Measurements from ENCODE around the gene CYB5R3.
A peak's percentile ranks its signal among the peaks of the same experiment; 100 is the strongest.
"Not testable (repeated sequence)": the region's sequence is repeated elsewhere in the genome, so short reads cannot be mapped to it uniquely, and the experiment has no call there.

CYB5R3 gene

DNA sequence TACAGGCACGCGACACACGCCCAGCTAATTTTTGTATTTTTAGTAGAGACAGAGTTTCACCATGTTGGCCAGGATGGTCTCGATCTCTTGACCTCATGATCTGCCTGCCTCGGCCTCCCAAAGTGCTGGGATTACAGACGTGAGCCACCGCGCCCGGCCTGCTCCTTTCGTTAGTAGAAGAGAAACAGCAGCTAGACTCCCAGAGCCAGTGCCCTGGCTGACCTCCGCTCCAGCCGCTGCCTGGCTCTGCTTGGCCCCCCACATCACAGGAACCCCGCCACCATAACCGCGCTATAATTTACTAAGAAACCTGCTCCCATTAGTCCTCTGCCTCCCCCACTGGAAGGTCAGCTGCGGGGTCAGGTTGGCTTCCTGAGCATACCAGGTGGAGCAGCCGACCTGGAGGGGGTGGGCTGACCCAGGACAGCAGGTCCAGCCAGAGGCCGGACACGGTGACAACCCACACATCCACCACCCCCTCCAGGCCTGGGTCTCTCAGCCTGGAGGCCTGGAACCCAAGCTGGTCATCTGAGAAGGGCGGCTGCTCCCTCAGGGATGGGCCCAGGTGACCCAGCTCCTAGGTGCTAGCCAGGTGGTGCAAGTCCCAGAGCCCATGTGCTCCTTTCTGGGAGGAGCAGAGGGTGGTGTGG lies 27.0 kb downstream of the CYB5R3 start:
- no peak for DNase-seq

- DNase-seq: peak; percentile 59
Observed at GRCh38 chr22:42621505-42622002, 27.6 kb downstream of the CYB5R3 start.

GRCh38 chr22:42620084-42620483 lies 29.1 kb downstream of the CYB5R3 start:
- DNase-seq: no peak

DNA sequence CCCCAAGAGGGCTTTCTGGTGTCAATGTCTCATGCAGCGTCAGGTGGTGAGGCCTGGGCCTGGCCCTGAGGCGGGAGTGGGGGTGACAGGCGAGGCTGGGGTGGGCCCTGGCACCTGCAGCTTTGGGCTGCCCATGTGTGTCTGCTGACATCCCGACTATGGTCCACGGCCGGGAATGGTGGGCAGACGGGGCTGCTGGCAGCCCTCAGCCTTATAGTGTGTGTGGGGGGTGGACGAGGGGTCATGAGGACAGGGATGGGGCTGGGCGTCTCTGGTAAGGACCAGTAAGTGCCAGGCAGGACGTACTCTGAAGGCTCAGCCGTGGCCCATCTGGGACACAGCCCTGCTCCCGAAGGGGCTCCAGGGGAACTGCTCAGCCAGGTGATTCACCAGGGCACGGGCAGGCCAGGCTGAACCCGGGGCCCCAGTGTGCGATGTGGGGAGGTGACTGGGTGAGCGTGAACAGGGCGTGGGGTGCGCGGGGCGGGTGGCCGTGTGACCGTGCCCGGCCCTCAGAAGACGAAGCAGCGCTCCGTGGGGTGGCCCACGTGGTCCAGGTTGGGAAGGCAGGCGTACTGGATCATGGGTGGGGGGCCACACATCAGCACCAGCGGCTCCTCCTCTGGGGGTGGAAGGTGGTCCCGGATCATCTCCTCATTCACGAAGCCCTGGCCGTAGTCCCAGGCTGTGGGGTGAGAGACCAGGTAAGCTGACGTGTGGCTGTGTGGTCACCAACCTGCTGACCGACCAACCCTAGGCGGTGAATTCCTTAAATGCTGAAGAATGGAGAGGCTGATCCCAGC lies 29.7 kb downstream of the CYB5R3 start:
- no peak for DNase-seq

DNA sequence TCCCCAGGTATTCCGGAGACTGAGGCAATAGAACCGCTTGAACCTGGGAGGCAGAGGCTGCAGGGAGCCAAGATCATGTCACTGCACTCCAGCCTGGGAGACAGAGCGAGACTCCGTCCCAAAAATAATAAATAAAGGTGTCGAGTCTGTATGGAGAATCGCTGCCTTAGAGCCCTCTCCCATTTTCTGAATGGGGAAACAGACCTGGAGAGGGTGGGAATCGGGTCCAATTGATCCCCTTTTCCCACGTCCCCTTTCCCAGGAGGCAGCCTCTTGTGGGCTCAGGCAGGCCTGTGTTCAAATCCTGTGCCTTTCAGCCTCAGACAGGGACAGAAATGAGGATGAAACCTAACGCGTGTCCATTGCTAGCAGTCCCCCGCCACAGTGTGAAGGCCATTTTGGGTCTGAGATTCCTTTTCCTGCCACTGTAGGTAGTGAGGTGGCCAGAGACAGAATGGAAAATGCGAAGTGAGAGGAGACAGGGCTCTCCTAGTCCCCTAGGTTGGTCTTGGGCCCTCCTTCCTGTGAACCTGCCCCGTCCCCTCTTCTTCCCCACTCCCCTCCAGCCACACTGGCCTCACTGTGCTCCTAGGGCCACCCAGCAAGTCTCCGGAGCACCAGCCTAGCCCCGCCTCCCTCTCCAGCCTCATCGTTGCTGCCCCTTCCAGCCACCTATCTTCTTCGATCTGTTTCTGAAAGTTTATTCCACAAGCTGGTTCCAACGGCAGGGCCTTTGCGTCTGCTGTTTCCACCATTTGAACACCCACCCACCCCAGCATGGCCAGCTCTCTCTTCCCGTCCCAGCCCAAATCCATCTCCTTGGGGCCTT lies 31.8 kb downstream of the CYB5R3 start:
- DNase-seq: no peak

DNA sequence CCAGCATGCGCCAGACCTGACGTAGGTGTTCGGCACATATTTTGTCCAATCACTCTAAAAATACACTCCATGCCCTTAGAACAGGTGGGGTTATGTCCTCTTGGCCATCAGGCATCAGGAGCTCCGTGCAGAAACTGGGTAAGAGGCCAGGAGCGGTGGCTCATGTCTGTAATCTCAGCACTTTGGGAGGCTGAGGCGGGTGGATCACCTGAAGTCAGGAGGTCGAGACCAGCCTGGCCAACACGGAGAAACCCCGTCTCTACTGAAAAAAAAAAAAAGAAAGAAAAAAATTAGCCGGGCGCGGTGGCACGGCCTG lies 33.4 kb downstream of the CYB5R3 start:
- DNase-seq: not testable (repeated sequence)

GRCh38 chr22:42615092-42615859 lies 33.9 kb downstream of the CYB5R3 start:
- peak; percentile 95 for DNase-seq

DNA sequence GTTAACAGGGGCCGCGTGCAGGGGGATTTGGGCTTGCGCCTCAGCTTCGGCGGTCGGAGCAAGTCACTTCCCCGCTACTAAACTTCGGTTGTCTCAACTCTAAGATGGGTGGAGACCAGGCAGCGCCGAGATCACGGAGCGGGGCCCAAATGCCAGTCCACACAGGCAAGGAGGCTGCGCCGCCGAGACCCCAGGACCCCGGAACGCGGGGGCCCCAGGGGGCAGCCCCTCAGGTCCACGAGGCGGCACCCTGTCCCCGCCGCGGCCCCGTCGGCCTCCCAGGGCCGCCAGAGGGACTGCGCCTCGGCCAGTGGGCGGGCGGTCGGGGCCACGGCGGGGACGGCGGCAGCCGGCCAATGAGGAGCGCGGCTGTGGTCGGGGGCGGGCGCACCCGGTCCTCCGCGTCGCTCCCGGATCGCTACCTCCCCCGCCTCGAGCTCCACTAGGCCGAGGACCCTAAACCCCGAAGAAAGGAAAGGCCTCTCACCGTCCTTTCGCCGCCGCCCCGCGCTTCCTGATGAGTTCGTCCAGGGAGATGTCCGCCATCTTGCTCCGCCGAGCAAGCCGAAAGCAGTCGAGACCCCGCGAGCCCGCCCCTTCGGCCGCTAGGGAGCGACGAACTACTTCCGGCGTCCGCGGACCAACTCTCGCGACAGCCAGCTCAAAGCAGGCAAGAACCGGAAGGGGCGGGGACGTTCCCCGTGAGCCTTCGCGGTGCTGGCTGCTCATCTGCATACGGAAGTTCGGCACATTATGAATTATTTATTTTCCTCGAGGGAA lies 34.7 kb downstream of the CYB5R3 start, which contains the start of gene POLDIP3:
Gene POLDIP3, minus strand, starts transcription at position 572 of the 780 bp plus-strand sequence. Its CDS starts 26 bp downstream, at position 546.
- DNase-seq: peak; percentile 99

- DNase-seq: peak; percentile 29
Observed at GRCh38 chr22:42613872-42614301, 35.3 kb downstream of the CYB5R3 start.

DNA sequence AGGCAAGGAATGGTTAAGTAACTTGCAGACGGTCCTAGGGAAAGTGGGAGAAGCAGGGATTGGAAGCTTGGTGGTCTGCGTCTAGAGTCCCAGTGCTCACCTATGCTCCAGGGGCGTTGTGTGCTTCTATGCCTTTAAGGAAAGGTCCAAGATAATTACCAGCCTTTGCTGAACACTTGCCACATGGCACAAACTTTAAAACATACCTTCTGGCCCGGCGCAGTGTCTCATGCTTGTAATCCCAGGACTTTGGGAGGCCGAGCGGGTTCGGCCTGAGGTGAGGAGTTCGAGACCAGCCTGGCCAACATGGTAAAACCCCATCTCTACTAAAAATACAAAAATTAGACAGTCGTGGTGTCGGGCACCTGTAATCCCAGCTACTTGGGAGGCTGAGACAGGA lies 36.9 kb downstream of the CYB5R3 start:
- DNase-seq: no peak

GRCh38 chr22:42611051-42611450 lies 38.1 kb downstream of the CYB5R3 start:
- DNase-seq: no peak

- DNase-seq: no peak
Observed at GRCh38 chr22:42610186-42610585, 39.0 kb downstream of the CYB5R3 start.

- no peak for DNase-seq
Observed at GRCh38 chr22:42608823-42609361, 40.3 kb downstream of the CYB5R3 start.

- DNase-seq: no peak
Observed at GRCh38 chr22:42608136-42608822, 40.9 kb downstream of the CYB5R3 start.

DNA sequence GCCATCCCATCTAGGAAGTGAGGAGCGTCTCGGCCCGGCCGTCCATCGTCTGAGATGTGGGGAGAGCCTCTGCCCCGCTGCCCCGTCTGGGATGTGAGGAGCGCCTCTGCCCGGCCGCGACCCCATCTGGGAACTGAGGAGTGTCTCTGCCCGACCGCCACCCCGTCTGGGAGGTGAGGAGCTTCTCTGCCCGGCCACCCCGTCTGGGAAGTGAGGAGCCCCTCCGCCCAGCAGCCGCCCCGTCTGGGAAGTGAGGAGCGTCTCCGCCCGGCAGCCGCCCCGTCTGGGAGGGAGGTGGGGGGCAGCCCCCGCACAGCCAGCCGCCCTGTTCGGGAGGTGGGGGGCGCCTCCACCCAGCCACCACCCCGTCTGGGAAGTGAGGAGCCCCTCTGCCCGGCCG lies 41.6 kb downstream of the CYB5R3 start:
- DNase-seq: not testable (repeated sequence)

GRCh38 chr22:42604403-42604802 lies 44.8 kb downstream of the CYB5R3 start:
- no peak for DNase-seq

DNA sequence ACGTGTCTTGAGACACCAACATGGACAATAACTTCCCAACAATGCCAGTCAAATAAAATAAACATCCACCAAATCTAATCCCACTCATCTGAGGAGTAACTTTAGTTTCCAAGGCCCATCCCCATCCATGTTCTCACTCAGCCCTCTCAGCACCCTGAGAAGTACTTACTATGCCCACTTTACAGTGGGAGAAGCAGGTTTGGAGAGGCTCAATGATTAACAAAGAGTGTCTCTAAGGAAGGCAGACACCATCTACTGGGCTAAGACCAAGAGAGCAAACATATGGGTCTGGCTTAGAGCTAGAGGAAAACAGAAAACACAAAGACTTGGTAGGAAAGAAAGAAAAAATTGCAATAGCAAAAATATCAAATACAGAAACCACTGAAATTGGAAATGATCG lies 45.8 kb downstream of the CYB5R3 start:
- no peak for DNase-seq

GRCh38 chr22:42602470-42602869 lies 46.7 kb downstream of the CYB5R3 start:
- no peak for DNase-seq

GRCh38 chr22:42601879-42602465 lies 47.2 kb downstream of the CYB5R3 start:
- no peak for DNase-seq

DNA sequence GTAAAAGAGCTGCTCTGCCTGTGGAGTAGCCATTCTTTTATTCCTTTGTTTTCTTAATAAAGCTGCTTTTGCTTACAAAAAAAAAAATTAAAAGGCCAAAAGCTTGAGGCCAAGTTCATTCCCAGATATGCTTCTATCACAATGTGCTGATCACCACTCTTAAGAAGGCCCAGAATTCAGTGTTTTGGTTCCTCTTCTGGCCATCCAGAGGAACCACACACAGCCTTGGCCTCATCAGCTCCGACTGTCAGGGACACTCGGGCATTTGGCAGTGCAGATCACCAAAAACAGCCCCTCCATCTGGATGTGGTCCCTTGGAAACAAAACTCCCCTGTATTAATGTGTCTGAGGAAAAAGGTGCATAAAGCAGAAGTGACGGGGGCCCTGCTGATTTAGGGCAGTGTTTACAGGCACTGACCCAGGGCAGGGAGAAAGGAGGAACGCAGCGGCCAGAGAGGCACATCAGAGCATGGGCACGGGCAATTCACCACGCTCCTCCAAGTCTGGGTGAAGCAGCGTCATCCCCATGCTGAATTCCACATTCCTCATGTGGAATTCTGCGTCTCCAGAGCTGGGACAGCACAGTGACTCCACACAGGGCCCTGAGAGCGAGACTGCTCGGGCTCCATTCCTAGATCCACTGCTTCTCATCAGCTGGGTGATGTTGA lies 52.2 kb downstream of the CYB5R3 start:
- no peak for DNase-seq
